TTC549 (cell line): ENCODE measurements around the gene TGM5.
"Not testable (repeated sequence)": the region's sequence is repeated elsewhere in the genome, so short reads cannot be mapped to it uniquely, and the experiment has no call there.

Source experiments
- FAIRE-seq: peaks from 2 replicates; lab custom pipeline; 2012; peaks lifted over from hg19 to GRCh38; lab: Jason Lieb, UNC

The TGM5 gene

GRCh38 chr15:43275740-43276562, 9.2 kb upstream of the TGM5 start:
- FAIRE-seq = no peak

GRCh38 chr15:43274136-43274535, 7.4 kb upstream of the TGM5 start:
- no peak for FAIRE-seq

GRCh38 chr15:43273243-43273642, 6.5 kb upstream of the TGM5 start:
- FAIRE-seq = no peak

- FAIRE-seq = not testable (repeated sequence)
Measured at GRCh38 chr15:43271908-43272307, 5.2 kb upstream of the TGM5 start.

- no peak for FAIRE-seq
Measured at GRCh38 chr15:43270676-43271306, 4.1 kb upstream of the TGM5 start.

- no peak for FAIRE-seq
Measured at GRCh38 chr15:43270113-43270665, 3.5 kb upstream of the TGM5 start.

GRCh38 chr15:43268111-43269105, 1.7 kb upstream of the TGM5 start:
- FAIRE-seq = no peak

- FAIRE-seq = no peak
Measured at GRCh38 chr15:43267439-43267838, 711 bp upstream of the TGM5 start.

- FAIRE-seq = no peak
Measured at GRCh38 chr15:43266386-43266785, 342 bp downstream of the TGM5 start.

GRCh38 chr15:43260011-43260615, 6.6 kb downstream of the TGM5 start:
- FAIRE-seq = no peak

GRCh38 chr15:43258781-43259180, 7.9 kb downstream of the TGM5 start:
- no peak for FAIRE-seq

- no peak for FAIRE-seq
Measured at GRCh38 chr15:43256341-43256740, 10.4 kb downstream of the TGM5 start.

GRCh38 chr15:43255376-43255775, 11.4 kb downstream of the TGM5 start:
- FAIRE-seq = no peak

GRCh38 chr15:43253431-43254403, 13.0 kb downstream of the TGM5 start:
- no peak for FAIRE-seq

- no peak for FAIRE-seq
Measured at GRCh38 chr15:43251871-43252250, 14.9 kb downstream of the TGM5 start.

GRCh38 chr15:43251185-43251870, 15.4 kb downstream of the TGM5 start:
- no peak for FAIRE-seq

GRCh38 chr15:43250785-43251184, 15.9 kb downstream of the TGM5 start:
- no peak for FAIRE-seq

- FAIRE-seq = no peak
Measured at GRCh38 chr15:43249699-43250203, 17.0 kb downstream of the TGM5 start.

GRCh38 chr15:43249236-43249635, 17.5 kb downstream of the TGM5 start:
- FAIRE-seq = no peak

GRCh38 chr15:43246261-43246774, 20.4 kb downstream of the TGM5 start:
- no peak for FAIRE-seq
